Fibroblast of villous mesenchyme (primary cell): ENCODE measurements around the gene METTL3. TPM values are rescaled to one million over a fixed set of nuclear protein-coding genes. Genes with fewer than 3 reads are reported as not detected.
A peak's percentile ranks its signal among the peaks of the same experiment; 100 is the strongest.
"Not testable (repeated sequence)": the region's sequence is repeated elsewhere in the genome, so short reads cannot be mapped to it uniquely, and the experiment has no call there.

ENCODE experiments used
- DNase-seq: peaks from one replicate; pipeline ENCODE4 v3.0.0-alpha.2; 2010; ENCODE audit warnings: low read depth
- H3K4me3 ChIP-seq: 2 replicates; pipeline ENCODE4 v1.5.1; 2011; ENCODE audit warnings: low read depth, mild to moderate bottlenecking, low read length
- total RNA-seq: library from RNA; depleted of rRNA; stranded (reverse); fragments of >200 nt; gene quantifications from 2 replicates; pipeline ENCODE4 v1.2.3, GENCODE V29; 2012
- TF ChIP-seq, protein P1 (sequence below): IDR thresholded peaks from 2 replicates; pipeline ENCODE4 v1.5.1; 2012; ENCODE audit warnings: low read depth, mild to moderate bottlenecking, low read length; ENCODE audit not compliant: insufficient read depth

The METTL3 gene
- 35.1 and 51.8 TPM in 2 replicates for total RNA-seq

- H3K4me3 ChIP-seq: peak within 1 kb of the TSS; percentile 89
- DNase-seq: peak; percentile 99
- TF ChIP-seq, protein P1, sequence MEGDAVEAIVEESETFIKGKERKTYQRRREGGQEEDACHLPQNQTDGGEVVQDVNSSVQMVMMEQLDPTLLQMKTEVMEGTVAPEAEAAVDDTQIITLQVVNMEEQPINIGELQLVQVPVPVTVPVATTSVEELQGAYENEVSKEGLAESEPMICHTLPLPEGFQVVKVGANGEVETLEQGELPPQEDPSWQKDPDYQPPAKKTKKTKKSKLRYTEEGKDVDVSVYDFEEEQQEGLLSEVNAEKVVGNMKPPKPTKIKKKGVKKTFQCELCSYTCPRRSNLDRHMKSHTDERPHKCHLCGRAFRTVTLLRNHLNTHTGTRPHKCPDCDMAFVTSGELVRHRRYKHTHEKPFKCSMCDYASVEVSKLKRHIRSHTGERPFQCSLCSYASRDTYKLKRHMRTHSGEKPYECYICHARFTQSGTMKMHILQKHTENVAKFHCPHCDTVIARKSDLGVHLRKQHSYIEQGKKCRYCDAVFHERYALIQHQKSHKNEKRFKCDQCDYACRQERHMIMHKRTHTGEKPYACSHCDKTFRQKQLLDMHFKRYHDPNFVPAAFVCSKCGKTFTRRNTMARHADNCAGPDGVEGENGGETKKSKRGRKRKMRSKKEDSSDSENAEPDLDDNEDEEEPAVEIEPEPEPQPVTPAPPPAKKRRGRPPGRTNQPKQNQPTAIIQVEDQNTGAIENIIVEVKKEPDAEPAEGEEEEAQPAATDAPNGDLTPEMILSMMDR: no peak
These were observed at the start of gene METTL3 for GRCh38 chr14:21510735-21511657. METTL3 (minus strand) TSS chr14:21511340; CDS start chr14:21511223, 117 bp downstream.

GRCh38 chr14:21558703-21559170, 47.6 kb upstream of the METTL3 start:
- no peak overlapping the region for H3K4me3 ChIP-seq
- DNase-seq: no peak
- TF ChIP-seq, protein P1: no peak

- peak overlapping the region; percentile 47 for H3K4me3 ChIP-seq
- TF ChIP-seq, protein P1: peak; percentile 65
- peak; percentile 92 for DNase-seq
These were observed 46.2 kb upstream of the METTL3 start for GRCh38 chr14:21557084-21557901.

DNA sequence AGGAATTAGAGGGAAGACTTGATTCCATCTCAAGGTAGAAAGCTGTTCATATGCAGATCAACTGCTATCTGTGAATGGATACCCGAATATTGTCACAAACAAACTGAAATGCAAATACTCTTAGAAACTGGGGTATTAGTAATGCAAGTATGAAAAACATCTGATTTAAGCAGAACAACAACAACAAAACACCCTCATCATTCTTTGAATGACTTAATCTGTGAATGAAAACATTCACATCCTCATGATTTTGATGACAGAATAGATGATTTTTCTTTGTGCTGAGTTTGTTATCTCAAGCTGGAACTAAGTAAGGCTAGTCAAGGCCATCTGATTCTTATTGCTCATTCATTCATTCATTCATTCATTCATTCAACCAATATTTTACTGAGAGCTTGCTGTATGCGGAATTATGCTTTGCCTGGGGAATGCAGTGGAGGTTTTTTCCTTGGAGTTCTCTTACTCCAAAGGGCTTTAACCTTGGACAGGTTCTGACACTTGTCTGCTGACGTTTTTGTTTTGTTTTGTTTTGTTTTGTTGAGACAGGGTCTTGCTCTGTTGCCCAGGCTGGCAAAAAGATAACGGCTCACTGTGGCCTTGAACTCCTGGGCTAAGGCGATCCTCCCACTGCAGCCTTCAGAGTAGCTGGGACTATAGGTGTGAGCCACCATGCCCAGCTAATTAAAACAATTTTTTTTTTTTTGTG, 45.4 kb upstream of the METTL3 start:
- no peak overlapping the region for H3K4me3 ChIP-seq
- peak; percentile 9 for DNase-seq
- TF ChIP-seq, protein P1: no peak

- TF ChIP-seq, protein P1: no peak
- no peak for DNase-seq
- no peak overlapping the region for H3K4me3 ChIP-seq
These were observed 42.1 kb upstream of the METTL3 start for GRCh38 chr14:21553266-21553665.

GRCh38 chr14:21544588-21544987, 33.4 kb upstream of the METTL3 start:
- not testable (repeated sequence) for H3K4me3 ChIP-seq, DNase-seq
